GM12878 (cell line): ENCODE measurements around the gene UBXN6.

Experiments used
- CHD4 ChIP-seq: fragments of 200-600 bp; sonication (generic); IDR thresholded peaks from 2 replicates; pipeline ENCODE4 v1.6.1; 2016; ENCODE audit warnings: mild to moderate bottlenecking
- CTCF ChIP-seq, 3 experiments: IDR thresholded peaks in 2 of 3; conservative IDR thresholded peaks in 1 of 3; 2 replicates each; pipeline ENCODE4 v1.5.1; 2011; ENCODE audit warnings: low read depth in 3 of 3, low read length in 3 of 3, mild to moderate bottlenecking in 3 of 3, control low read depth in 2 of 3, moderate library complexity in 2 of 3, inconsistent platforms in 1 of 3, mixed read lengths in 1 of 3; ENCODE audit not compliant: control insufficient read depth in 2 of 3, insufficient read depth in 1 of 3; ENCODE audit errors: extremely low read depth in 1 of 3
- EP300 ChIP-seq, 2 experiments: fragments of 150-350 bp in 1 of 2; IDR thresholded peaks; 2 replicates each; pipeline ENCODE4 v1.6.1; 2011 to 2012; ENCODE audit warnings: low read depth in 2 of 2, low read length in 2 of 2, borderline replicate concordance in 1 of 2, improper control_type of control experiment in 1 of 2, inconsistent platforms in 1 of 2; ENCODE audit not compliant: control insufficient read depth in 1 of 2
- GABPA ChIP-seq: IDR thresholded peaks from 2 replicates; pipeline ENCODE4 v1.6.1; 2014; ENCODE audit warnings: antibody characterized with exemption, low read depth, mild to moderate bottlenecking, inconsistent platforms
- MYC ChIP-seq: IDR thresholded peaks from 2 replicates; pipeline ENCODE4 v1.6.1; 2011; ENCODE audit warnings: mild to moderate bottlenecking, low read length, moderate library complexity, inconsistent platforms; ENCODE audit not compliant: insufficient read depth, insufficient replicate concordance, insufficient read length, severe bottlenecking
- POLR2A ChIP-seq: IDR thresholded peaks from 2 replicates; pipeline ENCODE4 v1.6.1; 2011; ENCODE audit warnings: low read depth, mild to moderate bottlenecking, low read length
- POLR2AphosphoS2 ChIP-seq: IDR thresholded peaks from 2 replicates; pipeline ENCODE4 v1.6.1; 2011; ENCODE audit warnings: low read depth, mild to moderate bottlenecking, low read length, improper control_type of control experiment, moderate library complexity
- RAD21 ChIP-seq: IDR thresholded peaks from 2 replicates; pipeline ENCODE4 v1.6.1; 2011; ENCODE audit warnings: mild to moderate bottlenecking, low read depth, low read length, moderate library complexity; ENCODE audit not compliant: insufficient read depth
- SIN3A ChIP-seq: IDR thresholded peaks from 2 replicates; pipeline ENCODE4 v1.6.1; 2012; ENCODE audit warnings: low read depth, low read length, improper control_type of control experiment
- TAF1 ChIP-seq: IDR thresholded peaks from 2 replicates; pipeline ENCODE4 v1.6.1; 2011; ENCODE audit warnings: mild to moderate bottlenecking, low read depth, low read length, borderline replicate concordance
- TBL1XR1 ChIP-seq: IDR thresholded peaks from 2 replicates; pipeline ENCODE4 v1.6.1; 2012; ENCODE audit warnings: low read depth, low read length, improper control_type of control experiment

DNA sequence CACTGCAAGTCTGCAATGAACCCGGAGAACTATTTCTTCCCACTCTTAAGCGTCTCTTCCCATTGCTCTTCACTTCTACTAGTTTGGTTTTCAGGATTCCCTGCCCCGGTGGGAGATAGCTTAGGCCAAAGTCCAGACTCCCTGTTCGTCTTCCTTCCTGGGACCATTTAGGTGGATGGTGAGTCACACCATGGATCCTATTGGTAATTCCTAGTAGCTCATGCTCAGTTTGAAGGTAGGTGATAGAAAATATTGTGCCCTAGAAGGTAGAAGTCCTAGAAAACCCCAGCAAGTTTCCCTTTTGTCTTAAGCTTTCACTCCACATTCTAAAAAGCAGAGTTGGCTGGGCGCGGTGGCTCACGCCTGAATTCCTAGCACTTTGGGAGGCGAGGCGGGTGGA, 41.3 kb downstream of the UBXN6 start:
- TF ChIP-seq CHD4 (no peak), RAD21 (no peak), GABPA (no peak), TAF1 (no peak), CTCF (IDR thresholded peaks at IDR 0.05 in 2 of 3, conservative IDR thresholded peaks at IDR 0.05 in 1 of 3; ENCODE audit: control insufficient read depth in 2 of 3, extremely low read depth in 1 of 3, insufficient read depth in 1 of 3, low read depth in 3 of 3, low read length in 3 of 3) (no peak), EP300 (IDR thresholded peaks at IDR 0.05; ENCODE audit: borderline replicate concordance in 1 of 2, control insufficient read depth in 1 of 2, low read depth in 2 of 2, low read length in 2 of 2) (no peak), POLR2A (no peak), POLR2AphosphoS2 (no peak), SIN3A (no peak), TBL1XR1 (no peak), MYC (no peak)
